H1 (cell line): ENCODE data around the gene ASCL2. TPM values are rescaled to one million over a fixed set of nuclear protein-coding genes. Genes with fewer than 3 reads are reported as not detected.

Source experiments
- CHD7 ChIP-seq: fragments of 300-600 bp; sonication (generic); IDR thresholded peaks from 2 replicates; pipeline ENCODE4 v1.7.1; 2012; ENCODE audit warnings: low read length, moderate library complexity, mild to moderate bottlenecking, inconsistent platforms; ENCODE audit not compliant: insufficient replicate concordance
- CREB1 ChIP-seq: IDR thresholded peaks from 2 replicates; pipeline ENCODE4 v1.6.1; 2012; ENCODE audit warnings: inconsistent platforms
- CTBP2 ChIP-seq: IDR thresholded peaks from 2 replicates; pipeline ENCODE4 v1.7.0; 2011; ENCODE audit warnings: borderline replicate concordance, mild to moderate bottlenecking, moderate library complexity, mixed read lengths, low read length; ENCODE audit not compliant: insufficient read depth, insufficient read length
- EP300 ChIP-seq, 2 experiments: IDR thresholded peaks; 1 replicate in 1 of 2; 2 replicates in 1 of 2; pipeline ENCODE4 v1.6.1; 2011 to 2012; ENCODE audit warnings: low read depth in 2 of 2, low read length in 2 of 2, mild to moderate bottlenecking in 2 of 2, borderline replicate concordance in 1 of 2, inconsistent platforms in 1 of 2, moderate library complexity in 1 of 2
- GABPA ChIP-seq: IDR thresholded peaks from 2 replicates; pipeline ENCODE4 v1.6.1; 2011; ENCODE audit warnings: mild to moderate bottlenecking, low read length, moderate library complexity, borderline replicate concordance; ENCODE audit not compliant: insufficient read depth
- JUN ChIP-seq: IDR thresholded peaks from 2 replicates; pipeline ENCODE4 v1.6.1; 2011; ENCODE audit warnings: low read depth, mild to moderate bottlenecking, improper control_type of control experiment, low read length
- NRF1 ChIP-seq: IDR thresholded peaks from 2 replicates; pipeline ENCODE4 v1.6.1; 2011; ENCODE audit warnings: mild to moderate bottlenecking, low read depth, low read length, improper control_type of control experiment
- SP4 ChIP-seq: IDR thresholded peaks from 2 replicates; pipeline ENCODE4 v1.6.1; 2012; ENCODE audit warnings: low read length, inconsistent platforms
- TEAD4 ChIP-seq: IDR thresholded peaks from 2 replicates; pipeline ENCODE4 v1.6.1; 2012; ENCODE audit warnings: low read depth, low read length, inconsistent platforms, mixed read lengths
- polyA plus RNA-seq, 7 experiments: library from polyadenylated mRNA; depleted of rRNA in 3 of 7; stranded (reverse) in 5 of 7; unstranded in 2 of 7; fragments of >200 nt in 5 of 7; fragments of 200-250 nt in 2 of 7; gene quantifications; 1 replicate in 5 of 7; 2 replicates in 1 of 7; 4 replicates in 1 of 7; pipeline versions ENCODE4 v1.2.1 to v1.2.3, GENCODE V29; 2011 to 2013; ENCODE audit warnings: missing spikeins in 2 of 7, mixed read lengths in 2 of 7
- total RNA-seq: library from RNA; stranded (reverse); fragmentation: NEBNext Ultra II Directional; extraction: Animal tissue kit (Norgen Biotek cat#: 25700); gene quantifications from 2 replicates; pipeline ENCODE4 v1.2.1, GENCODE V29; 2021

ASCL2 gene
- total and polyA plus RNA-seq, 2 of the 8 experiments (the other 6 are each of a cell fraction or from before 2014, with no cell fraction given), result 0.51 to 0.56 TPM

DNA sequence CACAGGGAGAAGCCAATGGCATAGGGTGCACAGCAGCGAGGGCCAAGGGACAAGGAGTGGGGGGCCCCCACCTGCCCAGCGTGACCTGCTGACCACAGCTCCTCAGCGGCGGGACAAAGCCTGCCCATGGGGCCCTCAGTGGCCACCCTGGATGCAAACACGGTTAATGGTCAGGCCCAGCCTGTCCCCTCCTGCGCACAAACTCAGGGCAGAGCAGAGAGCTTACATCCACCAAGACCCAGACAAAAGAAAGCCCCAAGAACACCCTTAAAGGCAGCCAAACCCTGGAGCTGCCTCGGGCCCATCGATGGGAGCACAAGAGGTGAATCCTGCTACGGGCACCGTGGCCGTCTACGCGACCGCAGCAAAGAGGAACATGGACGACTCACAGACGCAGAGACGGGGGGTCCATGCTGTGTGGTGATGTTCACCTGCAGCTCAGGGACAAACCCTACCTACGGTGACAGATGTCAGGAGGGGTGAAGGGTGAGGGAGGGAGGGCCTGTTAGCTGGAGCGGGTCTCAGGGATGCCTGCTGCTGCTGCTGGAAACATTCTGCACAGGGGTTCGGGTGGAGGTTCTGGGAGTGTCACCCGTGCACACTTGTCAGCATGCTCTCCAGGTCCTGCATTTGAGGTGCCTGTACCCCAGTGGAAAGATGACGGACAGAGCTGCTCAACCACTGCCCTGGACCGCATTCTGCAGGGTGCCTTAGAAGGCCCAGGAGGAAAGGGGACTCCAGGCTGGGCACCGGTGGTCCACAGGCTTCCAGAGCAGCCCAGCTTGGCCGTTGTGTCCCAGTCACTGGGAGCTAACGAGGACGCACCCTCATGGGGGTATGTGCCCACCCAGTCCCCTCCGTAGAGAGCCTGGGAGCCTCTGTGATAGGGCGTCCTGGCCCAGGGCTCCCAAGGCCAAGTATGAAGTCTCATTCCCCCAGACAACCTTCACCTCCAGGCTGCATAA, 11.6 kb downstream of the ASCL2 start (continued):
- TF ChIP-seq CHD7 (no peak), CTBP2 (no peak), SP4 (no peak), TEAD4 (no peak), GABPA (no peak), NRF1 (no peak), CREB1 (no peak), JUN (no peak), EP300 (IDR thresholded peaks at IDR 0.05; ENCODE audit: borderline replicate concordance in 1 of 2, low read depth in 2 of 2, low read length in 2 of 2) (no peak)
